ENCODE results near the gene SHPK. TPM values are rescaled to one million over a fixed set of nuclear protein-coding genes. Genes with fewer than 3 reads are reported as not detected.

The SHPK gene
- total and polyA plus RNA-seq, 9 of the 15 experiments (the other 6 are each of a cell fraction or from before 2014, with no cell fraction given), result 2.5 to 16.3 (median 11.8) TPM

- TF ChIP-seq ZBTB11 (CRISPR knock-in tag; IDR thresholded peaks at IDR 0.05) (no peak), BMI1 (IDR thresholded peaks at IDR 0.05; ENCODE audit: low read length) (no peak), MYNN (IDR thresholded peaks at IDR 0.05) (no peak), MYNN (CRISPR knock-in tag; IDR thresholded peaks at IDR 0.05) (no peak), ZNF3 (CRISPR knock-in tag; IDR thresholded peaks at IDR 0.05) (no peak), ZFP36 (IDR thresholded peaks at IDR 0.05; ENCODE audit: low read depth, low read length, partially characterized antibody) (peak; percentile 81), HMG20B (CRISPR knock-in tag; IDR thresholded peaks at IDR 0.05) (no peak), CBX5 (IDR thresholded peaks at IDR 0.05; ENCODE audit: borderline replicate concordance, low read depth) (no peak), USF2 (CRISPR knock-in tag; IDR thresholded peaks at IDR 0.05) (no peak), BACH1 (tag; IDR thresholded peaks at IDR 0.05) (no peak), RBFOX2 (IDR thresholded peaks at IDR 0.05; ENCODE audit: low read depth, low read length) (no peak), HDAC1 (IDR thresholded peaks at IDR 0.05) (no peak), ATF3 (IDR thresholded peaks at IDR 0.05) (peak; percentile 38), ATF3 (CRISPR knock-in tag; conservative IDR thresholded peaks at IDR 0.05) (no peak), SAFB (IDR thresholded peaks at IDR 0.05; ENCODE audit: borderline replicate concordance, low read depth, low read length) (no peak), SRSF7 (optimal IDR thresholded peaks at IDR 0.05; ENCODE audit: low read depth, low read length) (no peak), JUND (IDR thresholded peaks at IDR 0.05; ENCODE audit: borderline replicate concordance, low read depth, low read length) (no peak), JUND (tag; IDR thresholded peaks at IDR 0.05; ENCODE audit: borderline replicate concordance, low read depth, low read length) (no peak), SMARCA5 (IDR thresholded peaks at IDR 0.05) (peak; percentile 65; the same call in 1 of the 2 replicates), CTCFL (IDR thresholded peaks at IDR 0.05; ENCODE audit: borderline replicate concordance, insufficient read depth, low read depth, low read length, poor library complexity, severe bottlenecking) (no peak), SRF (CRISPR knock-in tag; IDR thresholded peaks at IDR 0.05) (no peak)
Measured at GRCh38 chr17:3643889-3644349, 7.9 kb upstream of the SHPK start (continued).

All from K562 (cell line).